Neural progenitor cell (in vitro differentiated cells): ENCODE results near the gene GDF2. TPM values are rescaled to one million over a fixed set of nuclear protein-coding genes. Genes with fewer than 3 reads are reported as not detected.

Experiments used
- DNase-seq: peaks from one replicate; pipeline ENCODE4 v3.0.0-alpha.2; 2016; ENCODE audit warnings: low spot score
- H2AFZ ChIP-seq: fragments of 200-600 bp; sonication (generic); replicated peaks from 2 replicates; pipeline ENCODE4 v1.6.1; 2016; ENCODE audit warnings: antibody characterized with exemption
- H3F3A ChIP-seq: fragments of 200-600 bp; sonication (generic); 2 replicates; pipeline ENCODE4 v1.6.1; 2016; ENCODE audit warnings: antibody characterized with exemption, low read depth
- H3K27ac ChIP-seq: fragments of 200-600 bp; sonication (generic); 2 replicates; pipeline ENCODE4 v1.5.1; 2016; ENCODE audit warnings: mild to moderate bottlenecking
- H3K27me3 ChIP-seq: fragments of 200-600 bp; sonication (generic); 2 replicates; pipeline ENCODE4 v1.6.1; 2016; ENCODE audit warnings: mild to moderate bottlenecking, moderate library complexity
- H3K36me3 ChIP-seq: fragments of 200-600 bp; sonication (generic); 2 replicates; pipeline ENCODE4 v1.5.1; 2016
- H3K4me1 ChIP-seq: fragments of 200-600 bp; sonication (generic); 2 replicates; pipeline ENCODE4 v1.6.1; 2016; ENCODE audit warnings: mixed run types
- H3K4me2 ChIP-seq: fragments of 200-600 bp; sonication (generic); 2 replicates; pipeline ENCODE4 v1.6.1; 2016
- H3K4me3 ChIP-seq: fragments of 200-600 bp; sonication (generic); 2 replicates; pipeline ENCODE4 v1.5.1; 2016
- H3K79me2 ChIP-seq: fragments of 200-600 bp; sonication (generic); 2 replicates; pipeline ENCODE4 v1.6.1; 2016; ENCODE audit warnings: low read depth
- H3K9ac ChIP-seq: fragments of 200-600 bp; sonication (generic); 2 replicates; pipeline ENCODE4 v1.6.1; 2016
- H3K9me3 ChIP-seq: fragments of 200-600 bp; sonication (generic); 2 replicates; pipeline ENCODE4 v1.5.1; 2016; ENCODE audit warnings: low read depth
- H4K20me1 ChIP-seq: fragments of 200-600 bp; sonication (generic); 2 replicates; pipeline ENCODE4 v1.6.1; 2016; ENCODE audit warnings: low read depth
- H3K27ac Mint-ChIP-seq: 3 replicates; pipeline ENCODE4 v1.8.0; 2021; ENCODE audit warnings: mixed read lengths
- H3K27me3 Mint-ChIP-seq: 2 replicates; pipeline ENCODE4 v1.8.0; 2022; ENCODE audit warnings: low read depth, mild to moderate bottlenecking, inconsistent platforms, moderate library complexity, mixed read lengths; ENCODE audit not compliant: insufficient read depth
- H3K36me3 Mint-ChIP-seq: 3 replicates; pipeline ENCODE4 v1.8.0; 2021; ENCODE audit warnings: mixed read lengths
- H3K4me1 Mint-ChIP-seq: 3 replicates; pipeline ENCODE4 v1.8.0; 2021; ENCODE audit warnings: mixed read lengths
- H3K4me3 Mint-ChIP-seq: 3 replicates; pipeline ENCODE4 v1.8.0; 2021; ENCODE audit warnings: mild to moderate bottlenecking, moderate library complexity, mixed read lengths
- H3K9me3 Mint-ChIP-seq: 3 replicates; pipeline ENCODE4 v1.8.0; 2020; ENCODE audit warnings: mixed read lengths
- CTCF ChIP-seq: fragments of 200-600 bp; sonication (generic); IDR thresholded peaks from 2 replicates; pipeline ENCODE4 v1.5.1; 2017; ENCODE audit warnings: antibody characterized with exemption, mild to moderate bottlenecking
- EZH2 ChIP-seq: fragments of 200-600 bp; sonication (generic); IDR thresholded peaks from 2 replicates; pipeline ENCODE4 v1.6.1; 2017; ENCODE audit warnings: antibody characterized with exemption, mild to moderate bottlenecking, moderate library complexity
- EZH2phosphoT487 ChIP-seq: fragments of 200-600 bp; sonication (generic); IDR thresholded peaks from 2 replicates; pipeline ENCODE4 v1.6.1; 2017; ENCODE audit warnings: antibody characterized with exemption
- total RNA-seq: library from RNA; depleted of rRNA; stranded (reverse); fragments of >200 nt; gene quantifications from 2 replicates; pipeline ENCODE4 v1.2.3, GENCODE V29; 2015; ENCODE audit warnings: low replicate concordance

Gene GDF2
- total RNA-seq, 1 donor from 2014 or later: not detected

GRCh38 chr10:47323087-47323486 is 833 bp downstream of the GDF2 start:
- H2AFZ ChIP-seq: no peak overlapping the region
- H3K36me3 ChIP-seq: no peaks in the 10 kb centered on the region
- no peak overlapping the region for H3K9ac ChIP-seq
- peaks cover 1% of the 10 kb centered on the region for H3K36me3 Mint-ChIP-seq
- H3K27me3 ChIP-seq: no peaks in the 10 kb centered on the region
- no peak overlapping the region for H3K4me3 ChIP-seq
- H3K27me3 Mint-ChIP-seq: peaks cover 3% of the 10 kb centered on the region
- no peaks in the 10 kb centered on the region for H4K20me1 ChIP-seq
- no peak for TF ChIP-seq EZH2
- TF ChIP-seq EZH2phosphoT487: no peak
- no peak for TF ChIP-seq CTCF
- peaks cover 3% of the 10 kb centered on the region for H3K9me3 Mint-ChIP-seq
- no peak overlapping the region for H3K4me2 ChIP-seq
- DNase-seq: no peak
- H3K27ac ChIP-seq: no peak overlapping the region
- no peaks in the 10 kb centered on the region for H3K4me1 ChIP-seq
- H3K79me2 ChIP-seq: no peaks in the 10 kb centered on the region
- H3F3A ChIP-seq: no peaks in the 10 kb centered on the region
- H3K4me1 Mint-ChIP-seq: peaks cover 10% of the 10 kb centered on the region
- no peak overlapping the region for H3K27ac Mint-ChIP-seq
- no peak overlapping the region for H3K4me3 Mint-ChIP-seq
- no peaks in the 10 kb centered on the region for H3K9me3 ChIP-seq

GRCh38 chr10:47323636-47324296 is 1.5 kb downstream of the GDF2 start:
- no peak for DNase-seq
- no peaks in the 10 kb centered on the region for H3K36me3 ChIP-seq
- no peaks in the 10 kb centered on the region for H3K4me1 ChIP-seq
- H3K9ac ChIP-seq: no peak overlapping the region
- no peak overlapping the region for H3K27ac ChIP-seq
- no peak for TF ChIP-seq CTCF
- TF ChIP-seq EZH2phosphoT487: no peak
- TF ChIP-seq EZH2: no peak
- no peak overlapping the region for H3K4me3 ChIP-seq
- H3K36me3 Mint-ChIP-seq: no peaks in the 10 kb centered on the region
- H3K4me3 Mint-ChIP-seq: no peak overlapping the region
- no peaks in the 10 kb centered on the region for H3K9me3 ChIP-seq
- no peaks in the 10 kb centered on the region for H3K79me2 ChIP-seq
- peaks cover 3% of the 10 kb centered on the region for H3K27me3 Mint-ChIP-seq
- no peaks in the 10 kb centered on the region for H3K27me3 ChIP-seq
- no peak overlapping the region for H2AFZ ChIP-seq
- H3F3A ChIP-seq: no peaks in the 10 kb centered on the region
- no peak overlapping the region for H3K4me2 ChIP-seq
- no peaks in the 10 kb centered on the region for H4K20me1 ChIP-seq
- H3K9me3 Mint-ChIP-seq: peaks cover 4% of the 10 kb centered on the region
- peaks cover 10% of the 10 kb centered on the region for H3K4me1 Mint-ChIP-seq
- no peak overlapping the region for H3K27ac Mint-ChIP-seq

- no peak overlapping the region for H3K27ac ChIP-seq
- Mint-ChIP-seq H3K9me3 (peaks cover 3% of the 10 kb centered on the region), H3K4me3 (no peak overlapping the region), H3K4me1 (peaks cover 10% of the 10 kb centered on the region), H3K27ac (no peak overlapping the region), H3K36me3 (no peaks in the 10 kb centered on the region), H3K27me3 (peaks cover 6% of the 10 kb centered on the region)
- DNase-seq: no peak
- H3K36me3 ChIP-seq: no peaks in the 10 kb centered on the region
- H4K20me1 ChIP-seq: no peaks in the 10 kb centered on the region
- H3K4me3 ChIP-seq: no peak overlapping the region
- H3K79me2 ChIP-seq: no peaks in the 10 kb centered on the region
- no peaks in the 10 kb centered on the region for H3F3A ChIP-seq
- H3K27me3 ChIP-seq: no peaks in the 10 kb centered on the region
- H2AFZ ChIP-seq: no peak overlapping the region
- no peak overlapping the region for H3K4me2 ChIP-seq
- no peaks in the 10 kb centered on the region for H3K9me3 ChIP-seq
- TF ChIP-seq EZH2 (no peak), CTCF (no peak), EZH2phosphoT487 (no peak)
- H3K4me1 ChIP-seq: no peaks in the 10 kb centered on the region
- H3K9ac ChIP-seq: no peak overlapping the region
These were observed 3.3 kb downstream of the GDF2 start for GRCh38 chr10:47325303-47326291.
